Aorta (tissue), 5 donors: ENCODE measurements around the gene RTL10. TPM values are rescaled to one million over a fixed set of nuclear protein-coding genes. Genes with fewer than 3 reads are reported as not detected.
"Not testable (repeated sequence)": the region's sequence is repeated elsewhere in the genome, so short reads cannot be mapped to it uniquely, and the experiment has no call there.

Source experiments
- ATAC-seq: fragments of 200-7000 bp; cut with Tn5 transposase; one replicate; pipeline ENCODE4 v1.9.1; 2022; ENCODE audit warnings: moderate library complexity; ENCODE audit not compliant: low FRiP score
- DNase-seq, 2 donors: peaks; one replicate each; pipeline ENCODE4 v3.0.0-alpha.2; 2020
- H3K27ac ChIP-seq, 2 donors: one replicate each; pipeline ENCODE4 v1.5.1; 2013; ENCODE audit warnings: low read length in 2 of 2, mild to moderate bottlenecking in 2 of 2, moderate library complexity in 2 of 2, control low read depth in 1 of 2, inconsistent platforms in 1 of 2, low read depth in 1 of 2
- H3K27me3 ChIP-seq, 2 donors: one replicate each; pipeline ENCODE4 v1.6.1; 2013; ENCODE audit warnings: control low read depth in 1 of 2, low read length in 1 of 2, mild to moderate bottlenecking in 1 of 2, moderate library complexity in 1 of 2; ENCODE audit not compliant: insufficient read depth in 2 of 2, control insufficient read depth in 1 of 2
- H3K36me3 ChIP-seq, 2 donors: one replicate each; pipeline ENCODE4 v1.6.1; 2013; ENCODE audit warnings: control low read depth in 1 of 2, low read length in 1 of 2, mild to moderate bottlenecking in 1 of 2; ENCODE audit not compliant: insufficient read depth in 2 of 2, control insufficient read depth in 1 of 2
- H3K4me1 ChIP-seq, 2 donors: one replicate each; pipeline ENCODE4 v1.6.1; 2013; ENCODE audit warnings: low read length in 2 of 2, control low read depth in 1 of 2, mild to moderate bottlenecking in 1 of 2, moderate library complexity in 1 of 2; ENCODE audit not compliant: insufficient read depth in 2 of 2, control insufficient read depth in 1 of 2
- H3K4me3 ChIP-seq, 2 donors: one replicate each; pipeline ENCODE4 v1.5.1; 2013; ENCODE audit warnings: low read length in 2 of 2, control low read depth in 1 of 2, mild to moderate bottlenecking in 1 of 2
- H3K9me3 ChIP-seq: one replicate; pipeline ENCODE4 v1.6.1; 2013; ENCODE audit warnings: mild to moderate bottlenecking, low read length; ENCODE audit not compliant: control insufficient read depth
- WGBS, 2 donors: extraction: QIAGEN DNeasy Blood & Tissue Kit; methylation state at CpG; one replicate each; pipeline ENCODE4 v1.1.7; 2013; 5-methylcytosine and 5-hydroxymethylcytosine counted together
- intact Hi-C, 2 donors: fragments of 100-400 bp; cut with DNase I; formaldehyde crosslinking; loops; one replicate each; pipeline versions ENCODE4 v1.14.2 to v1.15.0; 2022
- polyA plus RNA-seq, 2 donors: library from polyadenylated mRNA; stranded (reverse); fragments of 200-250 nt; gene quantifications; one replicate each; pipeline ENCODE4 v1.2.3, GENCODE V29; 2013
- total RNA-seq, 2 donors: library from RNA; stranded (reverse); fragmentation: NEBNext Ultra II Directional; extraction: Animal tissue kit (Norgen Biotek cat#: 25700); gene quantifications; one replicate each; pipeline ENCODE4 v1.2.1, GENCODE V29; 2021
- donor health status: healthy with polysubstance abuse.
- donor health status: Bipolar disorder and iron deficiency.
- donor health status: DM: no; HTN: no; CAD: no.
- donor health status: DM: no; HTN: no; CAD: no.
- donor health status: DM: yes; HTN: yes; CAD: no.

Gene RTL10
- total and polyA plus RNA-seq, 4 donors, result 5.5 to 16.6 (median 7.9) TPM

GRCh38 chr22:19884954-19885751, 30.5 kb upstream of the RTL10 start:
- 76 to 79% methylated on average over 26 of the region's 26 CpGs for WGBS, 2 donors

DNA sequence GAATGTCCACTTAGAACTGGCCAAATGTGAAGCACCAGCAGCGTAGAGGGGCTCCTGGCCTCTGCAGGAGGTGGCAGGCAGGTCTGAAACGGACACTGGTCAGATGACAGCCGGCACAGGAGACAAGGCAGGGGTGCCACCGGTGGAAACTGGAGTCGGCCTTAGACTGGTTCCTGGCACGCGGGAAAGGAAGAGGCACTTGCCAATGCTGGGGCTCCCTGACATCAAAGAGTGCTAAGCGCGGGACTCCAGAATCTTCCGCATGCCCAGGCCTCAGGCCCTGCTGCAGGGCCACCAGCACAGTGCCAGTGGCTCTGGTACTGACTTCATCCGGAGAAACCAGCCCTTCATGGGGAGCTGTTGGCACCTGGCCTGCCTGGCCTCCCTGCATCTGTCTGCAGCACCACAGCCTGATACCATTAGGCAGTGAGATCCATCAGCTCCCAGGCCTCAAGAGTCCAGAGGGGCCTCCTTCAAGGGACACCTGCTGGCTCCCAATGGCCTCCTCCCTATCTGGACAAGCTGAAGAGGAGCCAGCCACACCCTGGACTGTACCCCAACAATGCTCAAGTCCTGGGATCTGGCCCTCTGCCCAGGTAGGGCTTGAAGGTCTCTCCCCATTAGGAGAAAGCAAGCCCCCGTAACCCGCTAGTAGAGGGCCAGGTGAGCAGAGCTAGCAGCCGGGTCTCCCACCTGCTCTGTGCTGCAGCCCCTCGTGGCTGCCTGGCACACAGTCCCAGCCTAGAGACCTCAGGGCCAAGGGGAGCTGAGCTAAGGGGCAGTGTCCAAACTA, 29.7 kb upstream of the RTL10 start:
- Histone ChIP-seq H3K4me1 (no peaks in the 10 kb centered on the region), H3K36me3 (no peaks in the 10 kb centered on the region), H3K4me3 (no peak overlapping the region), H3K27ac (no peak overlapping the region), H3K27me3 (no peaks in the 10 kb centered on the region), H3K9me3 (no peaks in the 10 kb centered on the region)
- intact Hi-C loops, result no loop called here
- WGBS, 2 donors, result 90 to 94% methylated on average over 15 of the region's 15 CpGs
- DNase-seq (peak in 1 of 2 donors; percentile 63), ATAC-seq (no peak)

More at GRCh38 chr22:19884954-19885751, 30.5 kb upstream of the RTL10 start:
- Histone ChIP-seq H3K4me1 (no peaks in the 10 kb centered on the region), H3K36me3 (no peaks in the 10 kb centered on the region), H3K27ac (no peak overlapping the region), H3K4me3 (no peak overlapping the region), H3K9me3 (no peaks in the 10 kb centered on the region), H3K27me3 (no peaks in the 10 kb centered on the region)
- DNase-seq (peak; percentile 45 to 74), ATAC-seq (no peak)
- intact Hi-C loops, result no loop called here

DNA sequence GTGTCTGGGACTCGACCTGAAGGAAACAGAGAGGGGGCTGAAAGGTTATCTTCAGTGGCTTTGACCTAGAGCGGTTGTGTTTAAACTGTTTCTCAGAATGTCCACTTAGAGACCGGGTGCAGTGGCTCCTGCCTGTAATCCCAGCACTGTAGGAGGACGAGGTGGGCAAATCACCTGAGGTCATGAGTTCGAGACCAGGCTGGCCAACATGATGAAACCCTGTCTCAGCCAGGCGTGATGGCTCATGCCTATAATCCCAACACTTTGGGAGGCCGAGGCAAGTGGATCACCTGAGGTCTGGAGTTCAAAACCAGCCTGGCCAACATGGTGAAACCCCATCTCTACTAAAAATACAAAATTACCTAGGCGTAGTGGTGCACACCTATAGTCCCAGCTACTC, 28.8 kb upstream of the RTL10 start:
- H3K36me3 ChIP-seq, H3K4me1 ChIP-seq, ATAC-seq, H3K27me3 ChIP-seq, H3K9me3 ChIP-seq, intact Hi-C loops, H3K27ac ChIP-seq, H3K4me3 ChIP-seq: not testable (repeated sequence)
- peak in 1 of 2 donors; percentile 55 for DNase-seq
- 95% methylated on average over 8 of the region's 8 CpGs for WGBS, 2 donors

- H3K27ac ChIP-seq, result no peak overlapping the region
- no peaks in the 10 kb centered on the region for H3K36me3 ChIP-seq
- H3K9me3 ChIP-seq, result no peaks in the 10 kb centered on the region
- no peak overlapping the region for H3K4me3 ChIP-seq
- H3K27me3 ChIP-seq, result no peaks in the 10 kb centered on the region
- no peaks in the 10 kb centered on the region for H3K4me1 ChIP-seq
- DNase-seq, result peak; percentile 40 to 68
- no peak for ATAC-seq
- intact Hi-C loops, result no loop called here
- WGBS, 2 donors, result 87 to 92% methylated on average over 26 of the region's 26 CpGs
Measured at GRCh38 chr22:19882446-19883381, 28.0 kb upstream of the RTL10 start.

DNA sequence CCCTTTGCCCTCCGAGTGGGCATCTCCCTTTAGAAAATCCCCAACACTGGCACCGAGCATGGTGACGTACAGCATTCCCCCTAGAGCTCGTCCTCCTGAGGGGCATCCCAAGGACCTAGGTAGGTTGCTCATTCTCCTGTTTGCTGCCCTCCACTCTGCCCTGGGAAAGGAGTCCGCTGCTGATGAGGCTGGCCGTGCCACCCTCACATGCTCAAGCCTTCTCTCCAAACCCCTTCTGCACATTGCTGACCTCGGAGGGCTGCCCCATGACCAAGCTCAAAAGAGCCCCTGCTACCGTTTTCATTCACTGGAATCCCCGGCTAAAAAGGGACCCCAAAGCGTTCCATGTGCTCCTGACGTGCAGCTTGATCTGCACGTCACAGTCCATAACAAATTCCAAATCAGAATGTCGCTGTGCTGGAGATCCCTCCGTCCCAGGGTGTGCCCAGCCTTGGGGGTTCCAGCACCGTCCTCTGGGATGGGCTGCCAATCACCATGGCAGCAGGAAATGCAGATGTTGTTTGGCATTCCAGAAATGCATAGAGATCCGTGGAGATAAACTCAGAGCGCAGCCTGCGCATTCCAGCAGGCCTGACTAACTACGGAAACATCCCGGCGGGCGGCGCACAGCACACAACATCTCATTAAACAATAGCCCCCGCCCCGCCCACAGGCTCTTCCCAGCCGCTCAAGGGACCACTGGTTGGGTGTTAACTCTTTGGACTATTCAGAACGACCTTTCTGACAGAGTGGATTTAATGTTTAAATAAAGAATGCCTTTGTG, 26.3 kb upstream of the RTL10 start:
- H3K27ac ChIP-seq, result no peak overlapping the region
- no peaks in the 10 kb centered on the region for H3K9me3 ChIP-seq
- H3K27me3 ChIP-seq, result no peaks in the 10 kb centered on the region
- H3K36me3 ChIP-seq, result no peaks in the 10 kb centered on the region
- no peak overlapping the region for H3K4me3 ChIP-seq
- 22 to 31% methylated on average over 27 of the region's 27 CpGs for WGBS, 2 donors
- peak; percentile 79 to 88 for DNase-seq
- intact Hi-C loops, result no loop called here
- no peaks in the 10 kb centered on the region for H3K4me1 ChIP-seq
- ATAC-seq, result no peak

DNA sequence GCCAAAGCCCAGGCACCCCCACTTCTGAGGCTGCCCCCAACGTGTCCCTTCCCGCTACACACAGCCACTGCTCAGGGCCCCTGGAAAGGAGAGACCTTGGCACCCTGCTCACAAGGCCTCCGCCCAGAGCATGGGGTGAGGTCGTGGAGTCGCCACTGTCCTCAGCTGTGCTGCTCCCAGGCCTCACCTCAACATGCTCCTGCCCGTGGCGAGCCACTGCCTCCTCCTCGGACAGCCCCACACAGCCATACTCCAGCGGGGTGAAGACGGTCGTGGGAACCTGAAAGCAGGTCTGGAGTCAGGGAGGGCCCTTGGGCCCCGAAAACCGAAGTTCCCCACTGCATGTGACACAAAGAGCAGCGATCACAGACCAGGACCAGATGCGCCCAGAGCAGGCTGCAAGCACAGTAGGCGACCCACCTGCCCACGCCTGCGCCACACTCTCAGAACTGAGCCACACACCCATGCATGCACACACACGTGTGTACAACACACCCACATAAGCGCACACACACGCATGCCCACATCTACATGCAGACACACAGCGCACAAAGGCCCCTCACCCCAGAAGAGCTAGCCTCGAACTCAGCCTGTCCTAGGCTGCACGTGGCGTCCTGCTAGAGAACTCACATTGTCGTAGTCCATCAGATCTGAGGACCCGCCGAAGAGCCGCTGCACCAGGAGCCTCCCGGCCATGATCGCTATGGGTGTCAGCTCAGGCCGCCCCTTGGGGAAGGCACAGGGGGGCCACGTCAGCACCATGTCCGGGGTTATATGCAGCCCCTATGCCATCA, 25.5 kb upstream of the RTL10 start:
- peak; percentile 41 to 70 for DNase-seq
- H3K27me3 ChIP-seq, result no peaks in the 10 kb centered on the region
- no peaks in the 10 kb centered on the region for H3K4me1 ChIP-seq
- no peak overlapping the region for H3K4me3 ChIP-seq
- no peak overlapping the region for H3K27ac ChIP-seq
- H3K9me3 ChIP-seq, result no peaks in the 10 kb centered on the region
- intact Hi-C loops, result no loop called here
- 93 to 96% methylated on average over 34 of the region's 34 CpGs for WGBS, 2 donors
- H3K36me3 ChIP-seq, result no peaks in the 10 kb centered on the region
- ATAC-seq, result no peak

GRCh38 chr22:19879643-19879991, 24.9 kb upstream of the RTL10 start:
- 87 to 97% methylated on average over 3 to 4 of the region's 4 CpGs for WGBS, 2 donors

More at GRCh38 chr22:19879643-19879991, 24.9 kb upstream of the RTL10 start:
- H3K4me1 ChIP-seq, result no peaks in the 10 kb centered on the region
- no peak overlapping the region for H3K27ac ChIP-seq
- H3K27me3 ChIP-seq, result no peaks in the 10 kb centered on the region
- H3K9me3 ChIP-seq, result no peaks in the 10 kb centered on the region
- intact Hi-C loops, result no loop called here
- no peaks in the 10 kb centered on the region for H3K36me3 ChIP-seq
- DNase-seq, result peak in 1 of 2 donors; percentile 44
- no peak for ATAC-seq
- no peak overlapping the region for H3K4me3 ChIP-seq
